ENCODE data around the gene MCF2L. TPM values are rescaled to one million over a fixed set of nuclear protein-coding genes. Genes with fewer than 3 reads are reported as not detected.

Gene MCF2L
- total and polyA plus RNA-seq, 2 experiments from 2014 or later, result 4.8 to 25.6 TPM

GRCh38 chr13:113090806-113091205 lies 121.8 kb downstream of the MCF2L start (continued):
- TF ChIP-seq ZNF462 (CRISPR knock-in tag; IDR thresholded peaks at IDR 0.05) (no peak), REST (IDR thresholded peaks at IDR 0.05; ENCODE audit: unreplicated experiment) (no peak), ZNF114 (CRISPR knock-in tag; IDR thresholded peaks at IDR 0.05) (no peak), STAT1 (IDR thresholded peaks at IDR 0.05; ENCODE audit: unreplicated experiment) (no peak), ZNF331 (CRISPR knock-in tag; IDR thresholded peaks at IDR 0.05; ENCODE audit: low read depth) (no peak), EZH2 (IDR thresholded peaks at IDR 0.05; ENCODE audit: low read depth, unreplicated experiment) (no peak)
